Fibroblast of skin of back (primary cell): ENCODE measurements around the gene MPP7.

Experiments
- DNase-seq: peaks from one replicate; pipeline ENCODE4 v3.0.0-alpha.2; 2013

Gene MPP7

DNA sequence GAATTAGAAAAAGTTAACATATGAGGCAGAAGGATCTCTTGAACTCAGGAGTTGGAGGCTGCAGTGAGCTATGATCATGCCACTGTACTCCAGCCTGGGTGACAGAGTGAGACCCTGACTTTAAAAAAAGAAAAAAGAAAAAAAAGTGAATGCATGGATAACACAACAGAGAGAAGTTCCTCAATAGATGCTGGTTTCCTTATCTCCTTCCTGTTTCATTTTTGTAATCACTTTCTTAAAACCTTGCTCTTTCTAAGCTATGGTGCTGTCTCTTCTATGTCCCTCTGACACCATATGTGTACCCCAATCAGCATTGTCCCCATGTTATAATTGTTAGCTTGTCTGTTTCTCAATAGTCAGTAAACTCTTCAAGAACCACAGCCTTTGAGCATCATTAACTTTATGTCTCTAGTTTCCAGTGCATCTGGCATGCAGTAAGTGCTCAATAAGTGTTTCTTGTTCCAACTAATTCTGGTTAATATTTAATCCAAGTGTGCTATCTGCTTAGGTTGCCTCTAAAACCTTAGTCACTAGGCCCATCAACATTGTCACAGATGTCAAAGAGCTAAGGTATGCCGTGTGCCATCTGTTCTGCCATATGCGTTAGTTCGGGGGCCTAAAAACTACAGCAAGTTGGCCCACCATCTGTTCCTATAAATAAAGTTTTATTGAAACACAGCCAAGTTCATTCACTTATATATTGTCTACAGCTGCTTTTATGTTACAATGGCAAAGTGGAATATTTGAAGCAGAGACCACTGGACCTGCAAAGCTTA lies 36.2 kb downstream of the MPP7 start:
- no peak for DNase-seq

DNA sequence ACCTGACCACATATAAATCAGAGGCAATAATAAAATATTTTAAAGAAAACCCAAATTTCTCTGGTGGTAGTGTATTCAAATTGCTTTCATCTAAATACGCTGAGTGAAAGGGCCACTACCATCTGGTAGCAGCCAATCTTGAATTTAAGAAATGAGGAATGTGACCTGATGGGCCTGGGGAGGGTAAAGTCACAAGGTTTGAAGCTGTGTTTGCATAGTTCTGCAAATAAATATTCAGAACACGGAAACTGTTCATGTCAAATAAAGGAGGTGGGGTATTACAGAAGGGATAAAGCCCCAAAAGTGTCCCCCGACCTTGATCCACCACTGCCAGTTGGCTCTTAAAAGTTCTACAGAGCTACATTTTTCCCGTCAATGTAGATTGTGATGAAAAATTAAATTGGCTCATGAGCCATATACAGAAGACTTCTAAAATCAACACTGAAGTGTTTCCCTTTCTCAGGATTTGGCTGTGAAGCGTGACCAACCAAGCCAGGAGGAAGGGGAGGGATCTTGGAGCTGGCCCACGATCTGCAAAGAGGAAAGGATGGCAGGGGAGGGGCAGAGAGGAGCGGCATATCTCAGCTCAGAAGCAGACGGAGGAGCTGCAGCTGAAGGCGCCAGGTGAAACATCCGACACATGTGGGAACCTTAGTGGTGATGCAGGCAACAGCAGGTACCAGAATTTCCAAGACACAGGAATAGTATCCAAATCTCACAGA lies 39.6 kb downstream of the MPP7 start:
- DNase-seq: peak; percentile 28

DNA sequence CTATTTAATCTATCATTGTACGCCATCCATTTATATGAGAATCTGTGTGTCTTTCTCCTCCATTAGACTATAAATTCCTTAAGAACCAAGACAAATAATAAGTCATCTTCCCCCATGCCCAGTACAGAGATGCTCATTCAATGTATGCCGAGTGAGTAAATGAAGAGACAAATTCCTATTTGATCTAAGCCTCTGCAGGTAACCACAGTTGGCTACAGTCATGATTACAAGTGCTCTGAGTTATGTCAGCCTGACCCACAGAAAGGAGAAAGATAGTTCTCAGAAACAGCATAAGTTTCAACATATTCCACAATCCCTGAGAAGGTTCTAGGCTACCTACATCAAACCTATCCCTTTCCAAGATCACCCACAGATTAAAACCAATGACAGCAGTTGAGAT lies 46.1 kb downstream of the MPP7 start:
- DNase-seq: peak; percentile 22

DNA sequence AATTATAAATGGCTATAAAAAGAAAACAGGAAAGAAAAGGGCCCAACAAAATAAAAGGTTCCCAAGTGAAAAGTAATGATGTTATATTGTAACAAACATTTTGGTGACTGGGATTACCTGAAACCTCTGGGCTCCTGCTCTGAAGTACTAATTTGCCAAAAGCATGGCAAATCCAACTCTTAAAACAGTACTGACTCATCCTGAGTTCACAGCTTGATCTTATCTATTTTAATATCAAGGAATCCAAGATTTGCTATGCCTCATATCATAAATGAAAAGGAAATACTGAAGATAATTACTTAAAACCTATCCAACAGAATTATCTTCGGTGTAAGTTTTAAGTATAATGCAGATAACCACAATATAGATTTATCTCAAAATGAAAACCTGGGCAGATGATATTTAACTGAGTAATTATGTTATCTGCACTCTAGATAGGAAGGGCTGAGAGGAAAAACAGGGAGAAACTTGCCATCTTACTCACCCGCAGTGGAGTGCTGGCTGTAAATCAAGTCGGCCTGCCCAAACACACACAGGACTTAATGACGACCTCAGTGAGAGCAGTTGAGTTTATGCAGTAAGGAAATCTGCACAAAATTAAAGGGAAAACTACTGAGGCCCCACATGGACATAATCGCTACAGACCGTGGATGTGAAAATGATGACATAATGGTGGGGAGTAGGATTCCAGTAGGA lies 48.4 kb downstream of the MPP7 start:
- peak; percentile 68 for DNase-seq

DNA sequence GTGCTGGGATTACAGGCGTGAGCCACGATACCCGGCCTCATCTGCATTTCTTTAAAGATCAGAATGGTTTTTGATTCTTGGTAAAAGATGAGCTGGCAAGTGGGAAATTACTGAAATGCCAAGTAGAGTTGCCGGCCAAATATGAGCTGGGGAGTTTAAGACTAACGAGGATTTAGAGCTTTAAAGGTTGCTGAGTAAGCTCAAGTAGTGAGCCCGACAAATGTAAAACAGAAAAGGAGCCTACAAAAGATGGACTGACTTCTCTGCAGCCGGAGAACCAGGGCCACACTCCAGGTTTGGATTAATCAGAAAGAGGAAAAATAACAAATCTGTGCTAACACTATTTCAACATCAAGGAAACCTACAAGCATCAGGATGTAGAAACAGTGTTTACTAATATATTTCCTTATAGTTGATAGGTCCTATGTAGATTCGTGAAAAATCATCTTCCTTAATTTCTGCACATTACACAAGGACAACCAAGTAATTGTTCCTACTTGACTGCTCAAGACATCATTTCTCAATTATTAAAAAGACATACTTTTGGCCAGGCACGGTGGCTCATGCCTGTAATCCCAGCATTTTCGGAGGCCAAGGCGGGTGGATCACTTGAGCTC lies 49.6 kb downstream of the MPP7 start:
- DNase-seq: no peak
